ENCODE data around the gene FREM3. TPM values are rescaled to one million over a fixed set of nuclear protein-coding genes. Genes with fewer than 3 reads are reported as not detected.
"Not testable (repeated sequence)": the region's sequence is repeated elsewhere in the genome, so short reads cannot be mapped to it uniquely, and the experiment has no call there.

The FREM3 gene
- total RNA-seq, 4 donors from 2014 or later, result not detected

- 44 to 48% methylated on average over 3 of the region's 3 CpGs for WGBS, 2 donors
- no peaks in the 10 kb centered on the region for H3K4me1 ChIP-seq
- no peaks in the 10 kb centered on the region for H3K36me3 ChIP-seq
- H3K27ac ChIP-seq, result no peak overlapping the region
- intact Hi-C loops (cut with DNase I), result no loop called here
- DNase-seq, result no peak
- no peaks in the 10 kb centered on the region for H3K9me3 ChIP-seq
- H3K4me3 ChIP-seq, result no peak overlapping the region
- TF ChIP-seq POLR2A (IDR thresholded peaks at IDR 0.05), result no peak
- no peak for TF ChIP-seq CTCF (IDR thresholded peaks at IDR 0.05)
- H3K27me3 ChIP-seq, result no peaks in the 10 kb centered on the region
These were observed 27.7 kb upstream of the FREM3 start for GRCh38 chr4:143728166-143728565.

- TF ChIP-seq POLR2A (IDR thresholded peaks at IDR 0.05), result no peak
- TF ChIP-seq CTCF (IDR thresholded peaks at IDR 0.05), result no peak
- no peak for DNase-seq
- H3K4me3 ChIP-seq, result no peak overlapping the region
- no peaks in the 10 kb centered on the region for H3K36me3 ChIP-seq
- no peaks in the 10 kb centered on the region for H3K27me3 ChIP-seq
- H3K4me1 ChIP-seq, result no peaks in the 10 kb centered on the region
- no peaks in the 10 kb centered on the region for H3K9me3 ChIP-seq
- intact Hi-C loops (cut with DNase I), result no loop called here
- no peak overlapping the region for H3K27ac ChIP-seq
- WGBS, 2 donors, result 84 to 92% methylated on average over 1 of the region's 1 CpG
These were observed 26.2 kb upstream of the FREM3 start for GRCh38 chr4:143726714-143727113.

- DNase-seq, result no peak
- H3K9me3 ChIP-seq, result no peaks in the 10 kb centered on the region
- H3K27me3 ChIP-seq, result no peaks in the 10 kb centered on the region
- no peak overlapping the region for H3K4me3 ChIP-seq
- no peaks in the 10 kb centered on the region for H3K4me1 ChIP-seq
- no peak overlapping the region for H3K27ac ChIP-seq
- no peaks in the 10 kb centered on the region for H3K36me3 ChIP-seq
- TF ChIP-seq CTCF (IDR thresholded peaks at IDR 0.05) (no peak), POLR2A (IDR thresholded peaks at IDR 0.05) (no peak)
- WGBS, 2 donors, result 63 to 65% methylated on average over 1 of the region's 1 CpG
- intact Hi-C loops (cut with DNase I), result no loop called here
These were observed 20.8 kb upstream of the FREM3 start for GRCh38 chr4:143721317-143721716.

GRCh38 chr4:143718748-143719147, 18.3 kb upstream of the FREM3 start:
- H3K4me3 ChIP-seq; DNase-seq; H3K36me3 ChIP-seq; H3K4me1 ChIP-seq; H3K27me3 ChIP-seq; H3K9me3 ChIP-seq; H3K27ac ChIP-seq; intact Hi-C loops (cut with DNase I): not testable (repeated sequence)
- no CpG with 5 or more reads among the region's 1 CpG for WGBS, 2 donors

- intact Hi-C loops (cut with DNase I), result no loop called here
These were observed 13.6 kb upstream of the FREM3 start for GRCh38 chr4:143713955-143714625.

More at GRCh38 chr4:143713955-143714625, 13.6 kb upstream of the FREM3 start:
- Histone ChIP-seq H3K4me1 (no peaks in the 10 kb centered on the region), H3K27me3 (no peaks in the 10 kb centered on the region), H3K9me3 (no peaks in the 10 kb centered on the region), H3K27ac (no peak overlapping the region), H3K4me3 (no peak overlapping the region), H3K36me3 (no peaks in the 10 kb centered on the region)
- WGBS, 2 donors, result 79 to 86% methylated on average over 2 of the region's 2 CpGs
- no peak for DNase-seq
- TF ChIP-seq CTCF (IDR thresholded peaks at IDR 0.05) (no peak), POLR2A (IDR thresholded peaks at IDR 0.05) (no peak)
